K562 (cell line): Measurements from ENCODE around the gene LTBP4. TPM values are rescaled to one million over a fixed set of nuclear protein-coding genes. Genes with fewer than 3 reads are reported as not detected.

Experiments used
- CREM ChIP-seq: IDR thresholded peaks from 2 replicates; pipeline ENCODE4 v1.6.1; 2014; ENCODE audit warnings: antibody characterized with exemption, low read depth
- polyA plus RNA-seq, 8 experiments: library from polyadenylated mRNA; depleted of rRNA in 4 of 8; stranded (reverse) in 5 of 8; unstranded in 3 of 8; fragments of >200 nt; fragmentation: Nextera tagmentation in 2 of 8; fragmentation: Illumina TruSeq in 1 of 8; extraction: Ambion mirVana in 2 of 8; extraction: Trizol in 1 of 8; gene quantifications; 2 replicates each; pipeline versions ENCODE4 v1.2.1 to v1.2.3, GENCODE V29; 2011 to 2014; ENCODE audit warnings: inconsistent platforms in 1 of 8, missing spikeins in 1 of 8
- total RNA-seq, 7 experiments: library from RNA; depleted of rRNA in 6 of 7; stranded (reverse); fragments of >200 nt in 6 of 7; fragmentation: Illumina TruSeq in 2 of 7; extraction: Trizol in 2 of 7; gene quantifications; 2 replicates each; pipeline versions ENCODE4 v1.2.1 to v1.2.3, GENCODE V29; 2011 to 2021; ENCODE audit warnings: low replicate concordance in 1 of 7
- TF ChIP-seq, protein P1 (sequence below), 2 experiments: fragments of 450-650 bp; IDR thresholded peaks; 2 replicates each; pipeline ENCODE4 v1.6.1; 2018; ENCODE audit warnings: mild to moderate bottlenecking in 2 of 2, low read depth in 1 of 2; ENCODE audit not compliant: partially characterized antibody in 2 of 2
- TF ChIP-seq, protein P2 (sequence below): sonication (generic); formaldehyde crosslinking; IDR thresholded peaks from 2 replicates; pipeline ENCODE4 v1.8.1; 2023; ENCODE audit warnings: mild to moderate bottlenecking, missing genetic modification reagents
- TF ChIP-seq, protein P3 (sequence below), 3 experiments: IDR thresholded peaks in 2 of 3; conservative IDR thresholded peaks in 1 of 3; 2 replicates each; pipeline ENCODE4 v1.5.1; 2011 to 2012; ENCODE audit warnings: low read length in 3 of 3, mild to moderate bottlenecking in 3 of 3, control low read depth in 2 of 3, improper control_type of control experiment in 1 of 3, inconsistent platforms in 1 of 3, low read depth in 1 of 3, mixed read lengths in 1 of 3, moderate library complexity in 1 of 3; ENCODE audit not compliant: insufficient read depth in 2 of 3

The LTBP4 gene
- total and polyA plus RNA-seq, 9 of the 15 experiments (the other 6 are each of a cell fraction or from before 2014, with no cell fraction given) = 0.35 to 160 (median 31.6) TPM

DNA sequence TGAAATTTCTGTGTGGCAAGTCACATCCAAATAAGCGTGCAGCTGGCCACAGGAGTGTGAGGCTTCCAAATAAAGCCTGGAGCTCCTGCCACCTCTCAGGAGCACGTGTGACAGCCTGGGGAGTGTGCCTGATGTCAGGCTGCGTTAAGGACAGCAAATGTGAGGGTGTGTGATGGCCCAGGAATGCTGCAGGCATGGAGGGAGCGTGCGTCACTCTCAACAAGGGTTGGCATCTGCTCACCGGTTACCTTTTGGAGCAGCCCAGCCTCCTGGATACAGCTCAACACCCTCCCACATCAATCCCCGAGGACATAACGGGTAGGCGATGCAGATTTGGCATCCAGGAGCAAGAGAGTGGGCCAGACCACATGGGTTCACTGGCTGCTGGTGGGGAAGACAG, 70.2 kb downstream of the LTBP4 start (continued):
- TF ChIP-seq, protein P1, sequence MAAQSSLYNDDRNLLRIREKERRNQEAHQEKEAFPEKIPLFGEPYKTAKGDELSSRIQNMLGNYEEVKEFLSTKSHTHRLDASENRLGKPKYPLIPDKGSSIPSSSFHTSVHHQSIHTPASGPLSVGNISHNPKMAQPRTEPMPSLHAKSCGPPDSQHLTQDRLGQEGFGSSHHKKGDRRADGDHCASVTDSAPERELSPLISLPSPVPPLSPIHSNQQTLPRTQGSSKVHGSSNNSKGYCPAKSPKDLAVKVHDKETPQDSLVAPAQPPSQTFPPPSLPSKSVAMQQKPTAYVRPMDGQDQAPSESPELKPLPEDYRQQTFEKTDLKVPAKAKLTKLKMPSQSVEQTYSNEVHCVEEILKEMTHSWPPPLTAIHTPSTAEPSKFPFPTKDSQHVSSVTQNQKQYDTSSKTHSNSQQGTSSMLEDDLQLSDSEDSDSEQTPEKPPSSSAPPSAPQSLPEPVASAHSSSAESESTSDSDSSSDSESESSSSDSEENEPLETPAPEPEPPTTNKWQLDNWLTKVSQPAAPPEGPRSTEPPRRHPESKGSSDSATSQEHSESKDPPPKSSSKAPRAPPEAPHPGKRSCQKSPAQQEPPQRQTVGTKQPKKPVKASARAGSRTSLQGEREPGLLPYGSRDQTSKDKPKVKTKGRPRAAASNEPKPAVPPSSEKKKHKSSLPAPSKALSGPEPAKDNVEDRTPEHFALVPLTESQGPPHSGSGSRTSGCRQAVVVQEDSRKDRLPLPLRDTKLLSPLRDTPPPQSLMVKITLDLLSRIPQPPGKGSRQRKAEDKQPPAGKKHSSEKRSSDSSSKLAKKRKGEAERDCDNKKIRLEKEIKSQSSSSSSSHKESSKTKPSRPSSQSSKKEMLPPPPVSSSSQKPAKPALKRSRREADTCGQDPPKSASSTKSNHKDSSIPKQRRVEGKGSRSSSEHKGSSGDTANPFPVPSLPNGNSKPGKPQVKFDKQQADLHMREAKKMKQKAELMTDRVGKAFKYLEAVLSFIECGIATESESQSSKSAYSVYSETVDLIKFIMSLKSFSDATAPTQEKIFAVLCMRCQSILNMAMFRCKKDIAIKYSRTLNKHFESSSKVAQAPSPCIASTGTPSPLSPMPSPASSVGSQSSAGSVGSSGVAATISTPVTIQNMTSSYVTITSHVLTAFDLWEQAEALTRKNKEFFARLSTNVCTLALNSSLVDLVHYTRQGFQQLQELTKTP (IDR thresholded peaks at IDR 0.05; ENCODE audit: low read depth in 1 of 2, partially characterized antibody in 2 of 2) = no peak
- no peak for TF ChIP-seq CREM
- TF ChIP-seq, protein P2, sequence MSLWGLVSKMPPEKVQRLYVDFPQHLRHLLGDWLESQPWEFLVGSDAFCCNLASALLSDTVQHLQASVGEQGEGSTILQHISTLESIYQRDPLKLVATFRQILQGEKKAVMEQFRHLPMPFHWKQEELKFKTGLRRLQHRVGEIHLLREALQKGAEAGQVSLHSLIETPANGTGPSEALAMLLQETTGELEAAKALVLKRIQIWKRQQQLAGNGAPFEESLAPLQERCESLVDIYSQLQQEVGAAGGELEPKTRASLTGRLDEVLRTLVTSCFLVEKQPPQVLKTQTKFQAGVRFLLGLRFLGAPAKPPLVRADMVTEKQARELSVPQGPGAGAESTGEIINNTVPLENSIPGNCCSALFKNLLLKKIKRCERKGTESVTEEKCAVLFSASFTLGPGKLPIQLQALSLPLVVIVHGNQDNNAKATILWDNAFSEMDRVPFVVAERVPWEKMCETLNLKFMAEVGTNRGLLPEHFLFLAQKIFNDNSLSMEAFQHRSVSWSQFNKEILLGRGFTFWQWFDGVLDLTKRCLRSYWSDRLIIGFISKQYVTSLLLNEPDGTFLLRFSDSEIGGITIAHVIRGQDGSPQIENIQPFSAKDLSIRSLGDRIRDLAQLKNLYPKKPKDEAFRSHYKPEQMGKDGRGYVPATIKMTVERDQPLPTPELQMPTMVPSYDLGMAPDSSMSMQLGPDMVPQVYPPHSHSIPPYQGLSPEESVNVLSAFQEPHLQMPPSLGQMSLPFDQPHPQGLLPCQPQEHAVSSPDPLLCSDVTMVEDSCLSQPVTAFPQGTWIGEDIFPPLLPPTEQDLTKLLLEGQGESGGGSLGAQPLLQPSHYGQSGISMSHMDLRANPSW (CRISPR knock-in tag) = no peak
- TF ChIP-seq, protein P3, sequence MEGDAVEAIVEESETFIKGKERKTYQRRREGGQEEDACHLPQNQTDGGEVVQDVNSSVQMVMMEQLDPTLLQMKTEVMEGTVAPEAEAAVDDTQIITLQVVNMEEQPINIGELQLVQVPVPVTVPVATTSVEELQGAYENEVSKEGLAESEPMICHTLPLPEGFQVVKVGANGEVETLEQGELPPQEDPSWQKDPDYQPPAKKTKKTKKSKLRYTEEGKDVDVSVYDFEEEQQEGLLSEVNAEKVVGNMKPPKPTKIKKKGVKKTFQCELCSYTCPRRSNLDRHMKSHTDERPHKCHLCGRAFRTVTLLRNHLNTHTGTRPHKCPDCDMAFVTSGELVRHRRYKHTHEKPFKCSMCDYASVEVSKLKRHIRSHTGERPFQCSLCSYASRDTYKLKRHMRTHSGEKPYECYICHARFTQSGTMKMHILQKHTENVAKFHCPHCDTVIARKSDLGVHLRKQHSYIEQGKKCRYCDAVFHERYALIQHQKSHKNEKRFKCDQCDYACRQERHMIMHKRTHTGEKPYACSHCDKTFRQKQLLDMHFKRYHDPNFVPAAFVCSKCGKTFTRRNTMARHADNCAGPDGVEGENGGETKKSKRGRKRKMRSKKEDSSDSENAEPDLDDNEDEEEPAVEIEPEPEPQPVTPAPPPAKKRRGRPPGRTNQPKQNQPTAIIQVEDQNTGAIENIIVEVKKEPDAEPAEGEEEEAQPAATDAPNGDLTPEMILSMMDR (IDR thresholded peaks at IDR 0.05 in 2 of 3, conservative IDR thresholded peaks at IDR 0.05 in 1 of 3; ENCODE audit: insufficient read depth in 2 of 3, low read depth in 1 of 3, low read length in 3 of 3) = no peak
- TF ChIP-seq, all 486 proteins: peak for 0
